ENCODE results near the gene EXD3. TPM values are rescaled to one million over a fixed set of nuclear protein-coding genes. Genes with fewer than 3 reads are reported as not detected.

EXD3 gene
- total RNA-seq, 1 experiment from 2014 or later: 15.3 TPM

DNA sequence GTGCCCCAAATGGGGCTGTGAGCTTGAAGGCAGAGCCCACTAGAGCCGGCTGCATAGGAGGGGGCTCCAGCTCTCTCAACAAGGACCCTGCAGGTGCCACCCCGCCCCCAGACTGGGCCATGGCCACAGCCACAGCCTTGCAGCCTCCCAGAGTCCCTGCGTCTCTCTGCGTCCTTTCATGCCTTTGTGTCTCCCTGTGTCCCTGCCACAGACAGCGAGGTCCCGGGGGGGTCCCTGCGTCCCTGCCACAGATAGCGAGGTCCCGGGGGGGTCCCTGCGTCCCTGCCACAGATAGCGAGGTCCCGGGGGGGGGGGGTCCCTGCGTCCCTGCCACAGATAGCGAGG is 6.6 kb upstream of the EXD3 start:
- Mint-ChIP-seq H3K36me3 (ENCODE audit: insufficient read depth in 1 of 3, low read depth in 3 of 3) (no peaks in the 10 kb centered on the region), H3K9me3 (no peaks in the 10 kb centered on the region), H3K27me3 (ENCODE audit: low read depth) (peaks cover 6% of the 10 kb centered on the region), H3K4me1 (no peaks in the 10 kb centered on the region; a peak in 1 of 4 replicates), H3K27ac (no peak overlapping the region), H3K4me3 (no peak overlapping the region)
- Histone ChIP-seq H4K20me1 (ENCODE audit: control insufficient read depth, insufficient read depth, insufficient read length) (no peaks in the 10 kb centered on the region), H2BK12ac (ENCODE audit: insufficient read length, low read depth, low read length) (no peak overlapping the region), H2AFZ (ENCODE audit: low read length) (no peak overlapping the region), H3T11ph (ENCODE audit: low read length) (no peak overlapping the region), H3K18ac (ENCODE audit: insufficient read length, low read depth, low read length) (no peak overlapping the region), H4K91ac (ENCODE audit: insufficient read length, low read depth, low read length) (no peak overlapping the region), H3K14ac (ENCODE audit: insufficient read depth, low read length) (no peak overlapping the region), H3K4ac (ENCODE audit: low read depth, low read length) (no peak overlapping the region), H2BK15ac (ENCODE audit: low read depth, low read length) (no peak overlapping the region), H2AK5ac (ENCODE audit: insufficient read length, low read length) (no peak overlapping the region), H3K56ac (ENCODE audit: insufficient read length, low read depth, low read length) (no peak overlapping the region), H2BK20ac (ENCODE audit: low read depth, low read length, poor library complexity, severe bottlenecking) (no peak overlapping the region), H3K23ac (ENCODE audit: insufficient read length, low read depth, low read length) (no peak overlapping the region), H3K79me2 (ENCODE audit: insufficient read depth, low read length) (no peaks in the 10 kb centered on the region), H4K5ac (ENCODE audit: insufficient read length, low read depth, low read length) (no peak overlapping the region), H3K79me1 (ENCODE audit: insufficient read depth, low read depth, low read length, poor library complexity, severe bottlenecking) (no peaks in the 10 kb centered on the region), H2BK120ac (ENCODE audit: low read depth, low read length, poor library complexity, severe bottlenecking) (no peak overlapping the region), H3K9me3 (ENCODE audit: control insufficient read depth, low read depth, low read length) (no peaks in the 10 kb centered on the region), H2BK5ac (ENCODE audit: insufficient read length, low read length) (no peak overlapping the region), H3K9ac (ENCODE audit: extremely low read depth, insufficient read length, low read length) (no peak overlapping the region), H3K4me2 (ENCODE audit: insufficient read depth, insufficient read length, low read length) (no peak overlapping the region), H3K23me2 (ENCODE audit: insufficient read length, low read depth, low read length, poor library complexity, severe bottlenecking) (no peaks in the 10 kb centered on the region), H4K8ac (replicated peaks; ENCODE audit: insufficient read length, low read depth, low read length) (no peak overlapping the region), H3K27me3 (ENCODE audit: insufficient read depth, low read length) (no peaks in the 10 kb centered on the region), H3K27ac (ENCODE audit: insufficient read length, low read depth, low read length) (no peak overlapping the region), H3K4me1 (ENCODE audit: insufficient read depth, low read length) (no peaks in the 10 kb centered on the region)
- DNase-seq: no peak
- TF ChIP-seq, protein P1, sequence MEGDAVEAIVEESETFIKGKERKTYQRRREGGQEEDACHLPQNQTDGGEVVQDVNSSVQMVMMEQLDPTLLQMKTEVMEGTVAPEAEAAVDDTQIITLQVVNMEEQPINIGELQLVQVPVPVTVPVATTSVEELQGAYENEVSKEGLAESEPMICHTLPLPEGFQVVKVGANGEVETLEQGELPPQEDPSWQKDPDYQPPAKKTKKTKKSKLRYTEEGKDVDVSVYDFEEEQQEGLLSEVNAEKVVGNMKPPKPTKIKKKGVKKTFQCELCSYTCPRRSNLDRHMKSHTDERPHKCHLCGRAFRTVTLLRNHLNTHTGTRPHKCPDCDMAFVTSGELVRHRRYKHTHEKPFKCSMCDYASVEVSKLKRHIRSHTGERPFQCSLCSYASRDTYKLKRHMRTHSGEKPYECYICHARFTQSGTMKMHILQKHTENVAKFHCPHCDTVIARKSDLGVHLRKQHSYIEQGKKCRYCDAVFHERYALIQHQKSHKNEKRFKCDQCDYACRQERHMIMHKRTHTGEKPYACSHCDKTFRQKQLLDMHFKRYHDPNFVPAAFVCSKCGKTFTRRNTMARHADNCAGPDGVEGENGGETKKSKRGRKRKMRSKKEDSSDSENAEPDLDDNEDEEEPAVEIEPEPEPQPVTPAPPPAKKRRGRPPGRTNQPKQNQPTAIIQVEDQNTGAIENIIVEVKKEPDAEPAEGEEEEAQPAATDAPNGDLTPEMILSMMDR (conservative IDR thresholded peaks at IDR 0.05): no peak
- WGBS (ENCODE audit: extremely low coverage, insufficient read length, low lambda C conversion rate): no CpG with 5 or more reads among the region's 14 CpGs
